ENCODE measurements around the gene EMP2. TPM values are rescaled to one million over a fixed set of nuclear protein-coding genes. Genes with fewer than 3 reads are reported as not detected.

Gene EMP2
- total and polyA plus RNA-seq, 10 donors, result 2.8 to 37.2 (median 19.5) TPM

- Histone ChIP-seq H3K9me3 (no peaks in the 10 kb centered on the region), H3K27ac (no peak overlapping the region), H3K4me3 (no peak overlapping the region), H3K36me3 (no peaks in the 10 kb centered on the region), H3K4me1 (peaks cover 0 to 28% (median 13%) of the 10 kb centered on the region in 6 donors), H3K27me3 (replicated peaks in 1 of 7) (peaks cover 0 to 10% (median 0%) of the 10 kb centered on the region in 7 donors)
- no peak for DNase-seq
- WGBS, 5 donors, result 60 to 80% (median 78%) methylated on average over 8 to 13 of the region's 13 CpGs
- intact Hi-C loops (cut with DNase I; ENCODE audit: low total_unique reads), result no loop called here
- TF ChIP-seq POLR2A (IDR thresholded peaks at IDR 0.05), result no peak
- no peak for TF ChIP-seq CTCF (IDR thresholded peaks at IDR 0.05 in 8 of 11, conservative IDR thresholded peaks at IDR 0.05 in 3 of 11)
- TF ChIP-seq POLR2AphosphoS5 (IDR thresholded peaks at IDR 0.05), result no peak
Observed at GRCh38 chr16:10601444-10602408, 21.3 kb upstream of the EMP2 start.

GRCh38 chr16:10600782-10601443, 20.5 kb upstream of the EMP2 start:
- no peaks in the 10 kb centered on the region for H3K36me3 ChIP-seq
- H3K4me3 ChIP-seq, result no peak overlapping the region
- H3K9me3 ChIP-seq, result no peaks in the 10 kb centered on the region
- intact Hi-C loops (cut with DNase I; ENCODE audit: low total_unique reads), result no loop called here
- peaks cover 0 to 28% (median 13%) of the 10 kb centered on the region in 6 donors for H3K4me1 ChIP-seq
- no peak for DNase-seq
- WGBS, 5 donors, result 73 to 82% (median 79%) methylated on average over 12 of the region's 12 CpGs
- no peak overlapping the region for H3K27ac ChIP-seq
- TF ChIP-seq CTCF (IDR thresholded peaks at IDR 0.05 in 8 of 11, conservative IDR thresholded peaks at IDR 0.05 in 3 of 11), result no peak
- TF ChIP-seq POLR2A (IDR thresholded peaks at IDR 0.05), result no peak
- TF ChIP-seq POLR2AphosphoS5 (IDR thresholded peaks at IDR 0.05), result no peak
- peaks cover 0 to 14% (median 0%) of the 10 kb centered on the region in 7 donors for H3K27me3 ChIP-seq (replicated peaks in 1 of 7)

- no peak overlapping the region for H3K4me3 ChIP-seq
- peaks cover 0 to 15% (median 0%) of the 10 kb centered on the region in 7 donors for H3K27me3 ChIP-seq (replicated peaks in 1 of 7)
- WGBS, 5 donors, result 68 to 87% (median 81%) methylated on average over 5 to 7 of the region's 7 CpGs
- H3K9me3 ChIP-seq, result no peaks in the 10 kb centered on the region
- H3K36me3 ChIP-seq, result no peaks in the 10 kb centered on the region
- H3K27ac ChIP-seq, result no peak overlapping the region
- intact Hi-C loops (cut with DNase I; ENCODE audit: low total_unique reads), result no loop called here
- peaks cover 0 to 30% (median 16%) of the 10 kb centered on the region in 6 donors for H3K4me1 ChIP-seq
- DNase-seq, result no peak
- TF ChIP-seq CTCF (IDR thresholded peaks at IDR 0.05 in 8 of 11, conservative IDR thresholded peaks at IDR 0.05 in 3 of 11), result no peak
Observed at GRCh38 chr16:10599626-10600025, 19.2 kb upstream of the EMP2 start.

GRCh38 chr16:10598157-10598556, 17.8 kb upstream of the EMP2 start:
- Histone ChIP-seq H3K36me3 (no peaks in the 10 kb centered on the region), H3K4me3 (no peak overlapping the region), H3K27me3 (replicated peaks in 1 of 7) (peaks cover 0 to 15% (median 0%) of the 10 kb centered on the region in 7 donors), H3K4me1 (peaks cover 0 to 36% (median 21%) of the 10 kb centered on the region in 6 donors), H3K9me3 (no peaks in the 10 kb centered on the region), H3K27ac (peak overlapping the region in 3 of 8 donors; percentile 54 to 61 (median 55))
- TF ChIP-seq POLR2AphosphoS5 (IDR thresholded peaks at IDR 0.05) (peak; percentile 71 to 76 (median 72)), CTCF (IDR thresholded peaks at IDR 0.05 in 8 of 11, conservative IDR thresholded peaks at IDR 0.05 in 3 of 11) (no peak), POLR2A (IDR thresholded peaks at IDR 0.05) (no peak)
- intact Hi-C loops (cut with DNase I; ENCODE audit: low total_unique reads), result no loop called here
- WGBS, 5 donors, result 13 to 27% (median 17%) methylated on average over 9 to 11 of the region's 11 CpGs
- DNase-seq, result peak; percentile 84

Measured in spleen (tissue), 11 donors.